Anterior cingulate cortex (tissue), 58 donors: ENCODE measurements around the gene STAC.

Source experiments
- DNase-seq, 58 donors: peaks; one replicate each; lab custom pipeline; 2025; lab: John Stamatoyannopoulos, UW

STAC gene

GRCh38 chr3:36380221-36381031 is at the start of gene STAC:
Gene STAC (plus strand): TSS chr3:36380504. CDS start chr3:36380644, 140 bp downstream.
- DNase-seq = peak in 2 of 58 donors; percentile 1

DNA sequence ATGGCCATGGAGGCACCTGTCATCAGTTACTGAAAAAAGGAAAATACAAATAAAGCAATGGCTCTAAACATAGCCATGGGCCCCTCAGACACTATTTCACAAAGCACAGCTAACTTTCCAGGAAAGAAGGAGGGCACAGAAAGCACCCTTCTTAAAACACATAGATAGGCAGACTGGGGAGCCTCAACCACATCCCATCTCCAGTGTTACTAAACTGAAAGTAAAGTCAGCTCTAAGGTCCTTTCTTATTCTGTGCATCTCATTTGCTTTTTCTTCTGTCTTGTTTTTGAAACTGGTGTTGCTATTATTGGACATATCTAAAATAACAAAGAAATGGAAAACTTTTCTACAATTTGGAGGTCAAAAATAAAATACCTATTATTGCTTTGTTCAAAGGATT is 48.2 kb upstream of the STAC start:
- no peak for DNase-seq

- no peak for DNase-seq
Observed at GRCh38 chr3:36362216-36362615, 18.1 kb upstream of the STAC start.

GRCh38 chr3:36362973-36363372 is 17.3 kb upstream of the STAC start:
- no peak for DNase-seq

GRCh38 chr3:36364260-36364659 is 16.0 kb upstream of the STAC start:
- no peak for DNase-seq

- DNase-seq = no peak
Observed at GRCh38 chr3:36365829-36366228, 14.5 kb upstream of the STAC start.

- DNase-seq = no peak
Observed at GRCh38 chr3:36366308-36366707, 14.0 kb upstream of the STAC start.

DNA sequence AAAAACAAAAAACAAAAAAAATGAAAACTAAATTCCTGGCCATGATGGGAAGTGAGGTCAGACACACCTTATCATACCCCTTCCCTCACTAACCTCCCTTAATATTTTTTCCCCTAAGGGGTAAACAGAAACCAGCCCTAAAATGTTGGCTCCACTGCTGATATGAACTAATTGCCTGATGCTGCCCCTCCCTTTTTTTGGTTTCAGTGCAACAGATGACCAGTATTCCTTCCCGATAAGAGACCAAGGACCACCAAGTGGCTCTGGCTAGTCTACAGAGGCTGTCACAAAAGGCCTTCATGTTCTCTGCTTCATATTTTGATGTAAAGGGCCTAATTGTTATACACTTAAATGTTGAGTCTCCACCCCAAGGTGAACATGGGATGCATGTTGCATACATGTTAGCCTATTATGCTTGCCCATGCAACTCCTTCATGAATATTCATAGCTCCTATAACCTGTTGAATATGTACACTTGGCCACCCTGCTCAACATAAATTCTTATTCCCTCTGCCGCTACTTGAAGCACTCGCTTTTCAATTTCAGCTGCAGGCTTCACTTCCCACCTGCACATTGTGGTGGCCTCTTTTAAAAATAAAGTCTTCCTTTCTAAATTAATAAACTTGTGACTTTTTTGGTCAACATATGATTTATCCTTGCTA is 12.3 kb upstream of the STAC start:
- no peak for DNase-seq

DNA sequence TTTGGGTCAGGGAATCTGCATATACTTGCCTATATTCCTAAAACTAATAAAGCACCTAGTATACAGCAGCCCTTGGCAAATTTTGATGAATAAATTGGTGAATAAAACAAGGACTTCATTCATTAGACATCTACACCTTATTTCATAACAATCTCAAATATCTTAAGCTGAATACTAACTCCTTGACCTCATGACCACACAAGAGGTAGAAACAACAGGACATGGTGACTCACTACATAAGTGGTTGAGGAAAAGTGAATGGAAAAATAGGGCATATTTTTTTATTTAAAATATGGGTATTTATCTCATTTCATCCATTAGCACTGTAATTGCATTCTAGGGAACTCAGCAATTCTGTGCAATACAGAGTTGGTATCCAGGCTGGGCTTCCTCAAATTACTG is 7.8 kb upstream of the STAC start:
- no peak for DNase-seq

DNA sequence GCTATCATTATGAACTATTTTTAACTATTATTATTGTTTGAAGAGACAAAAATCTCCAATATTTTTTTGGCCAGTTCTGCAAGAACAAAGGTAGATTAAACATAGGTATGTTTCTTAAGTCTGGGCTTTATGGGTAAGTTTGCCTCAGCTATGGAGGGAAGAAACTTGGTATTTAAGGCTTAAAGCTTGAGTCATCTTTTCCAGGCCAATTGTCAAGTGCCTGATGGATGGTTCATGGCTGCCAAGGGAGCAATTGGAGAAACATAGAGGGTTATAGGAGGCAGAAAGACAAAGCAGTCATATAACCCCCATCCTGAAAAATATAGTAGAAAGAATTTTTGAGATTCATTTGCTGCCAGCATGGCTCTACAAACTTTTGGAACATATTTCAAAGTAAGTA is 7.2 kb upstream of the STAC start:
- no peak for DNase-seq

GRCh38 chr3:36373666-36374065 is 6.6 kb upstream of the STAC start:
- no peak for DNase-seq

DNA sequence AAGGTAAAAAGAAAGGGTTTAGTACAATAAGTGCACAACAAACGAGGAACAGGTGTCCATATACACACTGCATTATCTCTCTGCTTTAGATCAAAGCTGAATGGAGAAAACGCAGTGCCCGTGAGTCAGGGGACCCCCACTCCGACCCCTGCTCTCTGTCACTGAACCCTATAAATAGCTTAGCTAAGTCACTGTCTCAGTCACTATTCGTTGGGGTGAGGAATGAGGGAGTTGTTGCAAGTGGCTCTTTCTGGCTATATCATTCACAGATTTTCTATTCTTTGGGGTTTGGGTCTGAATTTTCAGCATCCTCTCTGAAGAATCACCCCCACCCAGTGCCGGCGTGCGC is 458 bp upstream of the STAC start:
- no peak for DNase-seq

DNA sequence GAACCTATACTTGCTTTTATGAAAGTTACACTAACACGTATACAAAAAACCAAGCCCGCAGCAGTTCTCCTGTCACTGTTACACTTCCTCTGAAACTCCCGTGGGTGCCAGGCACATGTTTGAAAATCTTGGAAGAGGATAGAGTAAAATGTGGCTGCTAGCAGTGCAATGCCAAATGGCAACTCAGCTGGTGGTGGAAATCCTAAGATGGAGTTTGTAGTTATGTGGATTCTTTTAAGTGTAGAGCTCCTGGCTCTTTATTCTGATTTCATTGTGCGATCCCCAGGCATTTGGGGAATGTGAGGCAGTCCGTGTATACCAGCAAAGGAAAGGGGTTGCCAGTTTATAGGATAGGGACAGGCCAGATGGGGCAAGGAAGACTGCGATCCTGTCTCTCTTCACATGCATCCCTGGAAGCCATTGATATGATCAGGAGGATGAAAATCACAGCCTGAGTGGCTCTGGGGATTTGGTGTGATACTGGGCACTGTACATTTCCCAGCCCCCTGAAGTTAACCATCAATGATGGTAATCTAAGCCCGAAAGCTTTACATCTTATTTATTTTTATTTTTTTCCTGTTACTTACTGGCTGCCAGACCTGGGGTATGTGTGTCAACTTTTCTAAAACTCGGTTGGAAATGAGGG is 1.1 kb downstream of the STAC start:
- peak in 4 of 58 donors; percentile 1 to 6 (median 4) for DNase-seq

DNA sequence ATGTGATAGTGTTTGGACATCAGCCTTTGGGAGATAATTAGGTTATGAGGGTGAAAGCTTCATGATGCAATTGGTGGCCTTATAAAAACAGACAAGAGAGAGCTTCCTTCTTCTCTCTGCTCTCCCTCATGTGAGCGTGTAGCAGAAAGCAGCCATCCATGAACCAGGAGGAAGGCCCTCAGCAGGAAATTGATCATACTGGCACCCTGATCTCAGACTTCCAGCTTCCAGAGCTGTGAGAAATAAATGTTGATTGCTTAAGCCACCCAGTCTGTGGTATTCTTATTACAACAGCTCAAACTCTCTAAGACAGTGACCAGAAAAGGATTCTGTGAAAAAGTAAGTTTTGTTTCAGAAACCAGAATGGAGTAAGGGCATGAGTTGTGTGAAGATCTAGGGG is 13.3 kb downstream of the STAC start:
- DNase-seq = no peak

GRCh38 chr3:36394176-36394575 is 13.9 kb downstream of the STAC start:
- no peak for DNase-seq

DNA sequence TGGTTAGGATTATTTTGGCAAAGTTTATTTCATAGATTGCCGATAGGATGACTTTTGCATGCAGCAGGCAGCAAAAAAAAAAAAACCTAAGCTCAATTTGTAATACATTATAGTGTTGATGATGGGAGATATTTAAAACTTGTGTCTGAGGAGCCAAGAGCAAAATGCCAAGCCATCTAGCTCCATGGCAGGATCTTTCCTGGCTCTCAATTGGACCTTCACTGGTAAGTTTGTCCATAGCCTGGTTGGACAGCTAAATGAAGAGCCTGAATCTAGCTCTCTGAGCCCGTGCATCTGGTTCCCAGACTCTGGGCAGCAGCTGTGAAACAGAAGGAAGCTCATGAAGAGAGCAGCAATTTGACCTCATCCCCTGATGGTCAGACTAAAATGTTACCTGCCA is 17.5 kb downstream of the STAC start:
- no peak for DNase-seq

DNA sequence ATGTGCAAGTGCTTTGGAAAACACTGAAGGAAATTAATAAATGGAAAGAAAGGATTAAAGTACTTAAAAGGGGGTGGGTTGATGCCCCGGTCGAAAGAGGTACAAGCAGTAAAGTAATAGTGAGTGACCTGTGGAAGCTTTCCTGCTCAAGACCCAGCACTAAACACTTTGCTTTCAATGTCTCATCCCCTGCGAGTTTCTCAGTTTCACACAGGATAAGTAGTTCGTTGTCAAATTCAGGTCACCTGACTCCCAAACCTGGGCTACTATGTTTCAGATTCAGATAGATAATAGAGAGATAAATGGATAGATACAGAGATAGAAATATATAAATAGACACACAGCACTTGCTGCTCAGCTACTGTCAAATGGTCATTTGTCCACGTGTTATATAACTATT is 19.6 kb downstream of the STAC start:
- DNase-seq = no peak

- DNase-seq = no peak
Observed at GRCh38 chr3:36401056-36401455, 20.8 kb downstream of the STAC start.

GRCh38 chr3:36403661-36404060 is 23.4 kb downstream of the STAC start:
- no peak for DNase-seq

GRCh38 chr3:36405190-36405589 is 24.9 kb downstream of the STAC start:
- DNase-seq = no peak

DNA sequence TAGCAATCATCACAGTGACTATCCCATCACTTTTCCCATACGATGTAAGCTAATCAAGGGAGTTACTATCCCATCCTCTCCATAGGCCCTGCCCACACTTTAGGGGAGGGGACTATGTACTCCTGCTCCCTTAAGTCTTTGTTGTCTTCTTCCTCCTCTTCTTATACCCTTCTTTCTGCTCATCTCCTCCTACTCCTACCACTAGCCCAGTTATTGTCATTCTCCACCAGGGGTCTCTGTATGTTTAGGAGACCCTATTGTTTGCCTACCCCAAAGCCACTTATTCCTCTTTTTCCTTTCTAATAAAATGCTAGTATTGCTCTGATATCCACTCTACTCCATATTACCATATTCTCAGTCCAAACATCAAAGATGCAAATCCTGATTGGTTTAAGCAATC is 27.8 kb downstream of the STAC start:
- DNase-seq = no peak

- DNase-seq = no peak
Observed at GRCh38 chr3:36409862-36410261, 29.6 kb downstream of the STAC start.
